Activated CD8-positive, alpha-beta memory T cell treated with anti-CD3 and anti-CD28 coated beads for 48 hours (primary cell): ENCODE results near the gene DOCK6.
"Not testable (repeated sequence)": the region's sequence is repeated elsewhere in the genome, so short reads cannot be mapped to it uniquely, and the experiment has no call there.

Experiments
- DNase-seq, 3 experiments: peaks; one replicate each; pipeline ENCODE4 v3.0.0-alpha.2; 2020; ENCODE audit warnings: low read depth in 2 of 3, low spot score in 2 of 3

Gene DOCK6

DNA sequence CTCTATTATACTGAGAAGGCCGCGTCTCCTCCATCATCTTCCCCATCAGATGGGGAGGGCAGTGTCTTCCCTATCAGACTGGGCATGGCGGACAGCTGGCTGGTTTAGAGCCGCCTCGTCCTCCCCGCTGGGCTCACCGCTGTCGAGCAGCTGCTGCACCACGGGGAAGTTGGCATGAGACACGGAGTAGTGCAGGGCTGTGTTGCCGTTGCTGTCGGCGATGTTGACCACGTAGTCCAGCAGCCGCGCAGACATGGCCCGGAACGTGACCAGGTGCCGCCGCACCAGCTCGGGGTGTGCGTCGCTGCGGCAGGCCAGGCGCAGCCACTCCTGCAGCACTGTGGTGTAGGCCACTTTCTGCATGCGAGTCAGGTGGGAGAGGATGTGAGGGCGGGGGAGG lies 88.0 kb downstream of the DOCK6 start:
- DNase-seq = no peak

DNA sequence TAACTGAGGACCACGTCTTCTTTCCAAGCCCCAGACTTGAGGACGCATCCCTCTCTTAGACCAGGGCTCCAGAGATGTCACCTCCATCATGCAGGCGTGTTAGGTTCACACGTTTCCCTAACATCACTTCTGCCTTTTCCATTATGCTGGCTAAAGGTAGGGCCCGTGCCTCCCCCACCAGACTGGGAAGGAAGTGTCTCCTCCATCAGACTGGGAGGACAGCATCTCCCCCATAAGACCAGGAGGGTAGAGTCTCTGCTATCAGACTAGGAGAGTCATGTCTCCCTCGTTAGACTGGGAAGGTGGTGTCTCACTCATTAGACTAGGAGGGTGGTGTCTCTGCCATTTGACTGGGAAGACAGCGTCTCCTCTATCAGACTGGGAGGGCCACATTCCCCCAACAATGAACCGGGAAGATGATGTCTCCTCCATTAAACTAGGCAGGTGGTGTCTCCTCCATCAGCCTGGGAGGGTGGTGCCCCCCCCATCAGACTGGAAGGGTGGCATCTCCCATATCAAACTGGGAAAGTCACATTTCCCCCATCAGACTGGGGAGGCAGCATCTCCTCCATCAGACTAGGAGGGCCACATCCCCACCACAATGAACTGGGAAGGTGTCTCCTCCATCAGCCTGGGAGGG lies 88.7 kb downstream of the DOCK6 start:
- no peak for DNase-seq

GRCh38 chr19:11172576-11172975 lies 89.7 kb downstream of the DOCK6 start:
- DNase-seq = no peak

DNA sequence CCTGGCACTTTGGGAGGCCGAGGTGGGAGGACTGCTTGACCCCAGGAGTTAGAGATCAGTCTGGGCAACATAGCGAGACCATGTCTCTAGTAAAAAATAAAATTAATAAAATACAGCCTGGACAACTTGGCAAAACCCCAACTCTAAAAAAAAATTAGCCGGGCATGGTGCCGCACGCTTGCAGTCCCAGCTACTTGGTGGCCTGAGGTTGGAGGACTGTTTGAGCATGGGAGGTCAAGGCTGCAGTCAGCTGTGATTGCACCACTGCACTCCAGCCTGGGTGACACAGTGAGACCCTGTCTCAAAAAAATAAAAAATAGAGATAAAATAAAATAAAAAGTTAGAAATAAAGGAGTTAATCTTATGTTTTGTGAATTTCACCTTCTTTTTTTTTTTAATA lies 91.2 kb downstream of the DOCK6 start:
- DNase-seq = no peak

DNA sequence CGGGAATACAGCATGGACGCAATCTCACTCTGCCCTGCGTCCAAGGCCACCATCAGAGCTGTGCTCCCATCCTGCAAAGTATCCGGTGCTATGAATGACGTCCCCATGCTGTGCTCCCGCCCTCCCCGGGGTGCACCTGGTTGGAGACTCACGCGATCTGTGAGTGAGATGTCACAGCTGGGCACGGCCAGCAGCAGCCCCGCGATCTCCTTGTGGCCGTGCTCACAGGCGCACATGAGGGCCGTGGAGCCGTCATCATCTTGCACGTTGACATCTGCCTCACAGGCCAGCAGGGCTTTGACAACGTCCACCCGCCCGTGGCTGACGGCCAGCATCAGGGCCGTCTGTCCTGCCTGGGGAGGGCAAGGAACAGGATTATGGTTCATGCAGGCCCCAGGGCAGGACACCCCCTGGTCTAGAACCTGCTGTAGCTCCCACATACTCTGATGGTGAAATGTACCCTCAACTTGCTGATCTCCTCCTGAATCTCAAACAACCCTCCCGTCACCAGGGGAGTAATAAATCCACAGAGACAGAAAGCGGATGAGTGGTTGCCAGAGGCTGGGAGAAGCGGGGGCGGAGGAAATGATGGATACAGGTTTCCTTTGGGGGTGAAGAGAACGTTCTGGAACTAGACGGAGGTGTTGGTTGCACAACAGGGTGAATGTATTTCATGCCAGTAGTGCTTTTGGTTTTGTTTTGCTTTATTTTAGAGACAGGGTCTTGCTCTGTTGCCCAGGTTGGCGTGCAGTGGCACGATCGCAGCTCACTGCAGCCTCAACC lies 92.2 kb downstream of the DOCK6 start:
- no peak for DNase-seq

- DNase-seq = no peak
These were observed 93.8 kb downstream of the DOCK6 start for GRCh38 chr19:11168568-11168967.

GRCh38 chr19:11166281-11167142 lies 95.8 kb downstream of the DOCK6 start:
- DNase-seq = no peak

GRCh38 chr19:11165486-11166030 lies 96.8 kb downstream of the DOCK6 start:
- DNase-seq = no peak

DNA sequence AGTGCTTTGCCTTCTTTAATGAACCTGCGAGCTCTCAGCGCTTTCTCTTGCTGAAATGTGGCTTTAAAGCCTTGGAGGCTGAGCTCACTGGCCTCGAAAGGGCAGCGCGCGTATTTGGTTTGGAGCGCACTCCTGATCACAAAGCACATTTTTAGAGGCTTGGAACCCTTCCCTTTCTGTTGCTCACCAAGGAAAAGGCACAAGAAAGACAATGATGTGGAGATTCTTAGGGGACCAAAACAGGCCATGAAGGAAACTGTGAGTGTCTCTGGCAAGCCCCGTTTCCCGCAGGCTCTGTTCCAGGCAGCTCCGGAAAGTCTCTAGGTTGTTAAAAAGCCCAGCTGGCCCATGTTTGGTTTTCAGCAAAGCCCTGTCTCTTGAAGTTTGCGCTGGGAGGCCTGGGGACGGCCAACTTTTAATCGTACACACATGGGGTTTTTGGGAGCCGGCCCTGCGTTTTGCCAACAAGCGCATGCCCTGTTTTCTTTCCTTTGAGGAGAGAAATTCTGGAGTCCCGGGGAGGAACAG lies 97.4 kb downstream of the DOCK6 start:
- DNase-seq = no peak

DNA sequence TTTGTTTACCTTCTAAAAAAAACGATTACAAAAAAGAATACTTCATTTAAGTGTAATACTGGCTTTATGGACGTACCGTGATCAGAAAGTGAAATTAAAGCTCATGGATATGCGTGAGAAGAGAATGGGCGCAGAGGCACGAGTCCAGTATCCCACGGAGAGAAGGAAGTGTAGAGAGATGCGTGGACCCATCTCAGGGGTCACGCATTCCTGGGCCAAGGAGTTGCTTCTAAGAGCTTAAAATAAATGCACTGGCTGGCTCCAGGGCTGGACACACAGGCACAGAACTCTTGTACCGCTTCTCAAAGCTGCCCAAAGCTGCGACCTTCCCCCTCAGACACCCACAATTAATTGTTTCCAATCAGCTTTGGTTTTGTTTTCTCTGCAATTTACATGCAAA lies 98.0 kb downstream of the DOCK6 start:
- no peak for DNase-seq

DNA sequence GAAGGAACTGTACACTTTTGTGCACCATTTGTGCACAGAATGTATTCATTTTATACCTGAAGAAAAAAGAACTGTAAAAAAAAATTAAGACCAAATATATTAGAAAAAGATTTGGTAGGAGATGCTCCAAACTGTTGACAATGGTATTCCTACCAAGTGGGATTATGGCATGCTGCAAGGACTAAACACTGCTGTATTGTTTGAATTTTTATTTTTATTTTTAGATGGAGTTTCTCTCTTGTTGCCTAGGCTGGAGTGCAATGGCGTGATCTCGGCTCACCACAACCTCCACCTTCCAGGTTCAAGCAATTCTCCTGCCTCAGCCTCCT lies 101.9 kb downstream of the DOCK6 start:
- not testable (repeated sequence) for DNase-seq

GRCh38 chr19:11159598-11160439 lies 102.5 kb downstream of the DOCK6 start:
- DNase-seq = no peak

GRCh38 chr19:11155373-11156120 lies 106.8 kb downstream of the DOCK6 start, which contains the start of gene SPC24:
SPC24 (minus strand) TSS chr19:11155782; CDS start chr19:11155776, 6 bp downstream.
- DNase-seq = peak; percentile 70 to 85 (median 82)

DNA sequence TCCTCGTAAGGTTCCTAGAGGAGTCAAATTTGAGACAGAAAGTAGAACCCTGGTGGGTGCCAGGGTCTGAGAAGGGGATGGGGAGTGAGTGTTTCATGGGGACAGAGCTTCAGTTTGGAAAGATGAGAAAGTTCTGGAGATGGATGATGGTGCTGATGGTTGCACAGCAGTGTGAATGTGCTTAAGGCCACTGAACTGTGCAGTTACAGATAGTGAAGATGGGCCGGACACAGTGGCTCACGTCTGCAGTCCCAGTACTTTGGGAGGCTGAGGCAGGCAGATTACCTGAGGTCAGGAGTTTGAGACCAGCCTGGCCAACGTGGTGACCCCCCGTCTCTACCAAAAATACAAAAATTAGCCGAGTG lies 107.7 kb downstream of the DOCK6 start:
- no peak for DNase-seq

- DNase-seq = no peak
These were observed 109.8 kb downstream of the DOCK6 start for GRCh38 chr19:11152318-11153062.

GRCh38 chr19:11151181-11151580 lies 111.1 kb downstream of the DOCK6 start:
- DNase-seq = no peak
